H1 (cell line): ENCODE measurements around the gene GRIP2. TPM values are rescaled to one million over a fixed set of nuclear protein-coding genes. Genes with fewer than 3 reads are reported as not detected.

Experiments
- CTCF ChIA-PET: fragments of 300-600 bp; sonication (Branson Sonifier 250); formaldehyde crosslinking; loops from one replicate; lab custom pipeline; 2021; ENCODE audit not compliant: partially characterized antibody; lab: Charles Lee
- POLR2A ChIA-PET: fragments of 300-600 bp; sonication (Branson Sonifier 250); formaldehyde crosslinking; loops from one replicate; lab custom pipeline; 2021; ENCODE audit warnings: inconsistent platforms; ENCODE audit not compliant: partially characterized antibody; lab: Charles Lee
- DNase-seq, 2 experiments: peaks; one replicate each; pipeline versions ENCODE4 v3.0.0 to v3.0.0-alpha.2; 2010 to 2022; ENCODE audit warnings: low spot score in 2 of 2, low read depth in 1 of 2, mixed read lengths in 1 of 2
- FAIRE-seq: peaks from 2 replicates; lab custom pipeline; 2011; peaks lifted over from hg19 to GRCh38; lab: Jason Lieb, UNC
- H2AFZ ChIP-seq: 2 replicates; pipeline ENCODE4 v1.8.1; 2012; ENCODE audit warnings: low read length, inconsistent platforms
- H2AK5ac ChIP-seq: 2 replicates; pipeline ENCODE4 v1.6.1; 2013; ENCODE audit warnings: low read depth, low read length
- H2BK120ac ChIP-seq: replicated peaks from 2 replicates; pipeline ENCODE3; 2013; ENCODE audit warnings: low read depth, low read length, inconsistent platforms
- H2BK12ac ChIP-seq: 2 replicates; pipeline ENCODE4 v1.6.1; 2013; ENCODE audit warnings: low read depth, low read length
- H2BK15ac ChIP-seq: 2 replicates; pipeline ENCODE4 v1.6.1; 2013; ENCODE audit warnings: low read length
- H2BK20ac ChIP-seq: 2 replicates; pipeline ENCODE4 v1.6.1; 2013; ENCODE audit warnings: low read length
- H2BK5ac ChIP-seq: 2 replicates; pipeline ENCODE4 v1.6.1; 2013; ENCODE audit warnings: low read depth, low read length
- H3K14ac ChIP-seq: 2 replicates; pipeline ENCODE4 v1.6.1; 2013; ENCODE audit warnings: inconsistent platforms; ENCODE audit not compliant: insufficient read length
- H3K18ac ChIP-seq: 2 replicates; pipeline ENCODE4 v1.6.1; 2013; ENCODE audit warnings: low read length; ENCODE audit errors: extremely low read depth
- H3K23ac ChIP-seq: 2 replicates; pipeline ENCODE4 v1.6.1; 2013; ENCODE audit warnings: inconsistent platforms; ENCODE audit not compliant: insufficient read length
- H3K23me2 ChIP-seq: 2 replicates; pipeline ENCODE4 v1.6.1; 2013; ENCODE audit warnings: low read depth, low read length
- H3K27ac ChIP-seq: 2 replicates; pipeline ENCODE4 v1.6.1; 2011; ENCODE audit warnings: low read depth, low read length, inconsistent platforms
- H3K27me3 ChIP-seq, 4 experiments: replicated peaks in 1 of 4; 1 replicate in 1 of 4; 2 replicates in 3 of 4; pipeline versions ENCODE4 v1.6.1 to v1.8.1; 2011 to 2013; ENCODE audit warnings: low read length in 3 of 4, mild to moderate bottlenecking in 3 of 4, inconsistent platforms in 2 of 4, mixed read lengths in 2 of 4, moderate library complexity in 1 of 4; ENCODE audit not compliant: control insufficient read depth in 3 of 4, insufficient read depth in 3 of 4; ENCODE audit errors: extremely low read depth in 1 of 4
- H3K36me3 ChIP-seq, 4 experiments: 2 replicates each; pipeline versions ENCODE4 v1.6.1 to v1.8.1; 2011 to 2013; ENCODE audit warnings: mild to moderate bottlenecking in 4 of 4, low read length in 3 of 4, moderate library complexity in 2 of 4, control low read depth in 1 of 4, inconsistent platforms in 1 of 4; ENCODE audit not compliant: insufficient read depth in 4 of 4, control insufficient read depth in 2 of 4
- H3K4ac ChIP-seq: replicated peaks from 2 replicates; pipeline ENCODE3; 2013; ENCODE audit warnings: low read length, low read depth, mixed read lengths, inconsistent platforms; ENCODE audit not compliant: insufficient read length
- H3K4me1 ChIP-seq, 4 experiments: replicated peaks in 1 of 4; 1 replicate in 1 of 4; 2 replicates in 3 of 4; pipeline versions ENCODE4 v1.6.1 to v1.8.1; 2011 to 2013; ENCODE audit warnings: low read length in 3 of 4, inconsistent platforms in 2 of 4, mixed read lengths in 1 of 4; ENCODE audit not compliant: insufficient read depth in 4 of 4, control insufficient read depth in 3 of 4
- H3K4me2 ChIP-seq, 2 experiments: 2 replicates each; pipeline versions ENCODE4 v1.6.1 to v1.8.1; 2011 to 2013; ENCODE audit warnings: low read depth in 2 of 2, low read length in 2 of 2, control low read depth in 1 of 2, inconsistent platforms in 1 of 2, mild to moderate bottlenecking in 1 of 2; ENCODE audit not compliant: insufficient read depth in 1 of 2
- H3K4me3 ChIP-seq, 4 experiments: fragments of 200-600, 300-600 bp in 1 of 4; sonication (generic), shearing (Covaris generic), sonication (Bioruptor Twin) in 1 of 4; 2 replicates each; pipeline versions ENCODE4 v1.5.1 to v1.8.1; 2011 to 2016; ENCODE audit warnings: low read length in 4 of 4, low read depth in 3 of 4, control low read depth in 2 of 4, inconsistent platforms in 2 of 4, mild to moderate bottlenecking in 2 of 4, mixed read lengths in 1 of 4, moderate library complexity in 1 of 4; ENCODE audit not compliant: insufficient read depth in 2 of 4; ENCODE audit errors: extremely low read depth in 1 of 4
- H3K56ac ChIP-seq: replicated peaks from 2 replicates; pipeline ENCODE3; 2013; ENCODE audit warnings: low read depth, mild to moderate bottlenecking, mixed read lengths, low read length, inconsistent platforms; ENCODE audit not compliant: insufficient read length
- H3K79me1 ChIP-seq: 2 replicates; pipeline ENCODE4 v1.6.1; 2013; ENCODE audit warnings: low read depth, low read length, control low read depth
- H3K79me2 ChIP-seq, 2 experiments: 2 replicates each; pipeline versions ENCODE4 v1.6.1 to v1.8.1; 2012 to 2013; ENCODE audit warnings: low read length in 2 of 2, mild to moderate bottlenecking in 2 of 2, inconsistent platforms in 1 of 2; ENCODE audit not compliant: insufficient read depth in 2 of 2, control insufficient read depth in 1 of 2
- H3K9ac ChIP-seq, 4 experiments: replicated peaks in 1 of 4; 1 replicate in 1 of 4; 2 replicates in 3 of 4; pipeline versions ENCODE4 v1.6.1 to v1.8.1; 2011 to 2013; ENCODE audit warnings: low read depth in 3 of 4, low read length in 3 of 4, control low read depth in 2 of 4, mild to moderate bottlenecking in 2 of 4, moderate library complexity in 2 of 4, inconsistent platforms in 1 of 4; ENCODE audit errors: extremely low read depth in 1 of 4
- H3K9me3 ChIP-seq, 2 experiments: 2 replicates each; pipeline versions ENCODE4 v1.6.1 to v1.8.1; 2012 to 2013; ENCODE audit warnings: mild to moderate bottlenecking in 2 of 2, moderate library complexity in 2 of 2, control low read depth in 1 of 2, inconsistent platforms in 1 of 2, low read depth in 1 of 2, low read length in 1 of 2, mixed read lengths in 1 of 2; ENCODE audit not compliant: insufficient read depth in 2 of 2
- H4K20me1 ChIP-seq, 2 experiments: replicated peaks in 1 of 2; 2 replicates each; pipeline versions ENCODE3 to v1.8.1; 2011 to 2013; ENCODE audit warnings: inconsistent platforms in 2 of 2, low read length in 2 of 2, mild to moderate bottlenecking in 1 of 2; ENCODE audit not compliant: insufficient read depth in 2 of 2, control insufficient read depth in 1 of 2
- H4K5ac ChIP-seq: 2 replicates; pipeline ENCODE4 v1.6.1; 2013; ENCODE audit warnings: low read length, low read depth, mixed read lengths, inconsistent platforms; ENCODE audit not compliant: insufficient read length
- H4K8ac ChIP-seq: 2 replicates; pipeline ENCODE4 v1.8.0; 2013; ENCODE audit warnings: mild to moderate bottlenecking, moderate library complexity, low read length, inconsistent platforms; ENCODE audit not compliant: insufficient read depth; ENCODE audit errors: extremely low read depth
- H4K91ac ChIP-seq: replicated peaks from 2 replicates; pipeline ENCODE3; 2013; ENCODE audit warnings: low read length, mixed read lengths, inconsistent platforms; ENCODE audit not compliant: insufficient read length
- KDM1A ChIP-seq: fragments of 200-600, 300-600 bp; sonication (generic); IDR thresholded peaks from 2 replicates; pipeline ENCODE4 v1.7.1; 2016; ENCODE audit warnings: mild to moderate bottlenecking, low read length, borderline replicate concordance
- TCF12 ChIP-seq: IDR thresholded peaks from 2 replicates; pipeline ENCODE4 v1.6.1; 2011; ENCODE audit warnings: low read depth, mild to moderate bottlenecking, low read length
- WGBS, 2 experiments: shearing (Covaris generic) in 1 of 2; methylation state at CpG; one replicate each; pipeline versions ENCODE4 v1.1.6 to v1.1.7; 2013 to 2015; ENCODE audit warnings: low lambda C conversion rate in 2 of 2, mixed read lengths in 2 of 2, inconsistent platforms in 1 of 2, low coverage in 1 of 2, missing lambda C conversion rate in 1 of 2; ENCODE audit not compliant: insufficient replicate concordance in 2 of 2, insufficient coverage in 1 of 2, insufficient read length in 1 of 2; ENCODE audit errors: extremely low coverage in 1 of 2, missing lambda C conversion rate in 1 of 2; 5-methylcytosine and 5-hydroxymethylcytosine counted together
- polyA plus RNA-seq, 7 experiments: library from polyadenylated mRNA; depleted of rRNA in 3 of 7; stranded (reverse) in 5 of 7; unstranded in 2 of 7; fragments of >200 nt in 5 of 7; fragments of 200-250 nt in 2 of 7; gene quantifications; 1 replicate in 5 of 7; 2 replicates in 1 of 7; 4 replicates in 1 of 7; pipeline versions ENCODE4 v1.2.1 to v1.2.3, GENCODE V29; 2011 to 2013; ENCODE audit warnings: missing spikeins in 2 of 7, mixed read lengths in 2 of 7
- total RNA-seq: library from RNA; stranded (reverse); fragmentation: NEBNext Ultra II Directional; extraction: Animal tissue kit (Norgen Biotek cat#: 25700); gene quantifications from 2 replicates; pipeline ENCODE4 v1.2.1, GENCODE V29; 2021

GRIP2 gene
- total and polyA plus RNA-seq, 2 of the 8 experiments (the other 6 are each of a cell fraction or from before 2014, with no cell fraction given), result 2.5 to 6.4 TPM

DNA sequence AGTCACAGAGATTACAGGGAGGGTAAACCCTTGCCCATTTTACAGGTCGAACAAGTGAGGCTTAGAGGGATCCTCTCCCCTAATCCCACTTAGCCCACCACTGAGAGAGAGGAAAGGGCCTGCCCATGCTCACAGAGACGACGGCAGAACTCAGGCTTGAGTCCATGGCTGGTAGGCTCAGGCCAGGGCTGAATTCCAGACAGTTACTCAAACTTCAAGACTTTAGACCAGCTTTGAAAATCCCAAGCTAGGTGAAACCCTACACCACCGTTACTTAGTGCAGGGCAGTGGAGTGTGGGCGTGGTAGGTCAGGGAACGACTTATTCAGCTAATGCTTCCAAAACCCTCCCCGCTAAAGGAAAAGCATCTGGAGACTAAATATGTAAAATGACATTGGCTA is 16.4 kb downstream of the GRIP2 start:
- H3K23me2 ChIP-seq, result no peaks in the 10 kb centered on the region; the same call in 1 of the 2 replicates
- no peak overlapping the region for H2AFZ ChIP-seq
- H4K5ac ChIP-seq, result no peak overlapping the region
- no peak overlapping the region for H3K27ac ChIP-seq
- H2AK5ac ChIP-seq, result no peak overlapping the region
- no peak overlapping the region for H3K4ac ChIP-seq
- H3K36me3 ChIP-seq, result no peaks in the 10 kb centered on the region
- H3K4me1 ChIP-seq, result peaks cover 2 to 9% (median 7%) of the 10 kb centered on the region in 4 experiments
- H2BK120ac ChIP-seq, result no peak overlapping the region
- no peak for DNase-seq
- no peaks in the 10 kb centered on the region for H3K79me2 ChIP-seq
- POLR2A ChIA-PET, result no interaction called here
- no peak overlapping the region for H3K23ac ChIP-seq
- 81% methylated on average over 7 of the region's 7 CpGs; no CpG with 5 or more reads in 1 of the 2 experiments for WGBS, 2 experiments
- FAIRE-seq, result no peak
- H2BK5ac ChIP-seq, result no peak overlapping the region
- 0 out of 2 replicates have a peak overlapping the region, but pooled peaks have one; percentile 61 for H2BK20ac ChIP-seq
- H3K18ac ChIP-seq, result no peak overlapping the region
- H4K20me1 ChIP-seq, result no peaks in the 10 kb centered on the region
- H2BK15ac ChIP-seq, result no peak overlapping the region; the same call in 1 of the 2 replicates
- TF ChIP-seq TCF12, result no peak
- peak; percentile 36; the same call in 1 of the 2 replicates for TF ChIP-seq KDM1A
- H3K4me3 ChIP-seq, result no peak overlapping the region
- no peak overlapping the region for H4K91ac ChIP-seq
- no peak overlapping the region for H3K56ac ChIP-seq
- no peak overlapping the region for H2BK12ac ChIP-seq
- no peaks in the 10 kb centered on the region for H3K9me3 ChIP-seq
- CTCF ChIA-PET, result interaction anchor here (0.5 to 9.5 kb wide), 8 partner anchors 8 to 402 kb away, joined by 3 to 103 read pairs (median 4); no protein-coding TSS in a partner anchor
- no peaks in the 10 kb centered on the region for H3K79me1 ChIP-seq
- H3K4me2 ChIP-seq, result no peak overlapping the region
- no peak overlapping the region for H3K14ac ChIP-seq
- H3K9ac ChIP-seq, result no peak overlapping the region
- H3K27me3 ChIP-seq, result no peaks in the 10 kb centered on the region
- H4K8ac ChIP-seq, result no peak overlapping the region
